Medulla oblongata (tissue), 1 donor: Measurements from ENCODE around the gene CDSN.
"Not testable (repeated sequence)": the region's sequence is repeated elsewhere in the genome, so short reads cannot be mapped to it uniquely, and the experiment has no call there.

ENCODE experiments used
- DNase-seq: peaks from one replicate; pipeline ENCODE4 v3.0.0-alpha.2; 2015; ENCODE audit errors: extremely low spot score

CDSN gene

DNA sequence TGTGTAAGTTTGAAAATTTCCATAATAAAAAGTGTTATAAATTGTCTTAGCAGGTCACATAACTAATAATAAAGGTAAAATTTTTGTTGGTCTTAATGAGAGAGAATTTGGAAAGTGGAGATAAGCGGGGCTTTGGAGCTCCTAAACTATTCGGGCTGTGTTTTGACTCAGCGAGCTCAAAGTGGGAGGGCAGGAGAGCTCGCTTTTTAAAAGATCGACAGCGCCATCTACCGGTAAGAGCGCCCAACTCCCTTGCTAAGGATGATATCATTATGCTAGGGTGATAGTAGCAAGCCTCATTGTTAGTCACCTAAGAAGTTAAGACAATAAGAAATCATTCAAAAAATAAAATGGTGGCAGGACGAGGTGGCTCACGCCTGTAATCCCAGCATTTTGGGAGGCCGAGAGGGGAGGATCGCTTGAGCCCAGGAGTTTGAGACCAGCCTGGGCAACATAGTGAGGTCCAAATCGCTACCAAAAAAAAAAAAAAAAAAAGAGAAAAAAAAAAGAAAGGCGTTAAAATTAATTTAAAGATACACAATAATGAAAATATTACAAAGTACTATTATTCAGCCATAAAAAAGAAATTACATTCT lies 32.7 kb downstream of the CDSN start:
- peak; percentile 96 for DNase-seq

DNA sequence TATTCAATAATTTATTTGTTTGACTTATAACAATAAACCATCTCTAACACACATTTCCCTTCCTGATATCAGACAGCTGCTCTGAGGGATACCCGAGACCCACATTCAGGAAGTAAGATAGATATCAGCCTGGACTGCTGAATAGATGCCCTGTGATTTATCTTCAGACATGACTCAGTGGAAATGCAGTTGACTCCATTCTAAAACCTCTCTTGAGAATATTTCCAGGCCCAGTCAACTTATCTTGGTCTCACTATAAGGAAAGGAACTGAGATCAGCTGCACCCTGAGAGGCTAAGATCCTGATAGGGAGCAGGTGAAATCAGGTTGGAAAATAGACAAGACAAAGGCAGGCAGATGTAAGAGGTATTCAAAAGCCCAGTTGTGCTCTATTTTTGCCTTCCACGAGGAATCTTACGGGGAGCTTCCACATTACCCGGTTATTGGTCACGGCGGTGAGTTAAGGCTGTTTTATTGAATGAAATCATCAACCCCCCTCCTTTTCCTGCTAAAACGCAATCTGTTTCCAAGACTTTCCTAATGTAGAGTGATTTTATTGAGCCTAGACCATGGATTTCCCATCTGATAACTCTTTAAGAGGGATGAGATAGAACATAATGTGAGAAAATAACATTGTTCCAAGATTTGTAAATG lies 33.3 kb downstream of the CDSN start:
- no peak for DNase-seq

DNA sequence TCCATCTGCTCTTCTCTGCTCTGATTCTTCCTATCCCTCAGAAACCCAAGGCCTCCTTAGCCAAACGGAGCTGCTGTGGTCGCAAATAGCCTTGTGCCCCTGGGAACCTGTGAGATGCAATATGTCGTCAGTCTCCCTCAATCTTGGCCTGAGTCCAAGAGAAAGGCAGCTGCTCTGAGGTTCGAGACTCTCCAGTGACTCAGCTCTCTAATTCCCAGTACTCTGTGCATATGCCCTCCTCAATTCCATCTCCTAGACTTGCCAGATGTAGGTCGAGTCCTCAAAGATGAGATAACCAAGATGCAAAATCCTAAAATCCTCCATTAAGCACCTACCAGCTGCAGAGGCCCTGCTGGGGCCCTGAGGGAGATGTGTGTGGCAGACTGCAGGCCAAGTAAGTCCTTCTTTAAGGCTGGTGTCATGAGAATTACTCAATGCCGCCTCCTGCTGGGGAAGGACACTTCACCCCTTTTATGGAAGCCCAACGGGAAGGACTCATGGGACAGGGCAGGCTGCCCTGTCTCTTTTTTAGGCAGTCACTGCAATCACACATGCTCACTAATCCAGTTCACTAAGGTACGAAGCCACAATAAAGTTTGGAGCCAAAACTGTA lies 36.4 kb downstream of the CDSN start:
- DNase-seq, result no peak

DNA sequence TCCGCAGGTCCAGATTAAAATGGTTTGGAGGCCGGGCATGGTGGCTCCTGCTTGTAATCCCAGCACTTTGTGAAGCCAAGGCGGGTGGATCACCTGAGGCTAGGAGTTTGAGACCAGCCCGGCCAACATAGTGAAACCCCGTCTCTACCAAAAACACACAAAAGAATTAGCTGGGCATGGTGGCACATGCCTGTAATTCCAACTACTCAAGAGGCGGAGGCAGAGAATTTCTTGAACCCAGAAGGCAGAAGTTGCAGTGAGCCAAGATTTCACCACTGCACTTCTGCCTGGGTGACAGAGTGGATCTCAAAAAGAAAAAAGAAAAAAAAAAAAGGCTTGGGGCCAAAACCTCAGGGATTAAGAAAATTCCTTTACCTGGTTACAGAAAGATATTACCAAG lies 38.4 kb downstream of the CDSN start:
- DNase-seq, result no peak

DNA sequence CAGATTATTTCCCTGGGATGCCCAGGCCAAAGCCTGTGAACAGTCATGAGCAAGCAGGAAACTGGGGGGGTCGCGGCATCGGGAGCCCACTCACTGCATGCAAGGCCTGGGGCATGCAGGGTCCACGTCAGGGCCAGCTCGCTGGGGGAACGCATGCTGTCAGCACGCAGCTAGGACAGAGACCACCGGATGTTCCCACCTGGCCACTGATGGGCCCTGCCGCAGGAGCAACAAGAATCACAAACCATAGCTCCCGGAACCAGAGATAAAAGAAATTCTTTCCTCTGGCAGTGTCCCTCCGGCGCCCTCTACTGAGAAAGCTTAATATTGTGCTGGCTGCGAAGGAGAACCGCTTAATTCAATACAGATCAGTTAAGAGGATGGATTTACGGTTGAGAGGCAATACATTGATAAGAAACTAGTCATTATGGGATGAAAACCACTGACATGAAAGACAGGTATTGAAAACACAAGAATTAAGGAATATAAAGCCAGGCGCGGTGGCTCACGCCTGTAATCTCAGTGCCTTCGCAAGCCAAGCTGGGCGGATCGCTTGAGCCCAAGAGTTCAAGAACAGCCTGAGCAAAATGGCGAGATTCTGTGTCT lies 40.5 kb downstream of the CDSN start:
- DNase-seq, result peak; percentile 90

DNA sequence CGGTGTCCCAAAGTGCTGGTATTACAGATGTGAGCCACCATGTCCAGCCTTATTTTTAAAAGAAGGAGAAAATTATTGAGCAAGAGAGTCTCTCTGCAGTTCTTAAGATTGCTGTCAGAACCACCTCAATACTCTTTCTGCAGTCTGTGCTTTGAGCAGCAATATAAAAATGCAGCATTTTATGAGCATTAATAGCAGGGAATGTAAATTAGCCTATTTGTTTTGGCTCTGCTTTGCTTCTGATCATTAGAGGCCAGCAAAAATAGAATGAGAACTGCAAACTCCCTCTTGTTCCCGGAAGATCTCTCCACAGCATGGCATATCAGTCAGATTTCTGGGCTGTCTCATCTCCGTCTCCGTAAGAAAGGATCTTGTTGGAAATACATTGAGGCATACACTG lies 43.6 kb downstream of the CDSN start:
- no peak for DNase-seq

DNA sequence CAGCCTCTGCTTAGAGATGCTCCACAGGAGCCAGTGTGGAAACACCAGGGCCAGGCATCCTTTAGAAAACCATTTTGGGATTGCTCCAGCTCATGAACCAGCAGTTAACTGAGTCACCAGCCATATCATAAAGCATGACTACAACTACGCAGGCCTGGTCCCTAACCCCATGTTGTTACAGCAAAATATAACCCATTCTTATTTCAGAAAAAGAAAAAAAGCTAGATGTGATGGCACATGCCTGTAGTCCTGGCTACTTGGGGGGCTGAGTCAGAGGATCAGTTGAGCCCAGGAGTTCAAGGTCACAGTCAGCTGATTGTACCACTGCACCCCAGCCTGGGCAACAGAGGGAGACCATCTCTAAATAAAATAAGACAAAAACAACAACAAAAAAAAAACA lies 44.7 kb downstream of the CDSN start:
- DNase-seq, result no peak

DNA sequence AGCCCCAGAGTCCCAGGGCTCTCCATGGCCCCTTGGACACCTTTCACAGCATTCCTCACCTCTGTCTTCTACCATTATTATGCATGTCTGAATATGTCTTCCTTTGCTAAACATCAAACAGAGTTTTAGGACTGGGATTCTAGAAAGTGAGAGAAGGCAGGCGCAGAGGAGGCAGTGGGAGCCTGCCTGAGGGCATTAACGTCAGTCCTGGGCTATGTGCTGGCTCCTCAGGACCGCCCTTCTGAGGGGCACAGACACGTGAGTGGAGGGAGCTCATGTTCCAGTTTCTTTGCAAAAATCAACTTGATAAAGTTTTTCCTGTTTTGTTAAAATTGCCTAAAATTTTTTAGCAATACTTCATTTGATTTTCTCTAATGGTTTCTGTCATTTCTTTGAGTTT lies 45.8 kb downstream of the CDSN start:
- DNase-seq, result no peak

DNA sequence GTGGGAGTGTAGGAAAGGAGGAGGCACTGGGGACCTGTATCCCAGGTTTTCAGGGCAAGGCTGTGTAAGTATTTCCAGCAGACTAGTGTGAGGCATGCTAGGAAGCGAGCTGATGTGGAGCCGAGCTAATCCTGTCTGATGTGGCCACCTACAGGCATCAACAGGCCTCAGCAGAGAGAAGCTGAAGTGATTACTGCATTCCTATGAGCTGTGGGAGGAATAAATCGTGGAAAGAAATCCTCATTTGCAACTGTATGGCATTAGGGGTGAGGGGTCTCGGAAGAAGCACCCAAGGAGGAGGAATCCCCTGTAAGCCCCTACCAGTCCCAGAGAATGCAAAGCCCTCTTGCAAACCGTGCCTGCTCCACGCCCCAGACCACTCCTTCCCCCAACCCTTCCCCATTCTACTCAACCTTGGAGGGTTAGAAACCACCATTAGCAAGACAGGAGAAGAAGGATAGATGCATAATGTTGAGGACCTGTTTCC lies 49.5 kb downstream of the CDSN start:
- DNase-seq, result peak; percentile 91

DNA sequence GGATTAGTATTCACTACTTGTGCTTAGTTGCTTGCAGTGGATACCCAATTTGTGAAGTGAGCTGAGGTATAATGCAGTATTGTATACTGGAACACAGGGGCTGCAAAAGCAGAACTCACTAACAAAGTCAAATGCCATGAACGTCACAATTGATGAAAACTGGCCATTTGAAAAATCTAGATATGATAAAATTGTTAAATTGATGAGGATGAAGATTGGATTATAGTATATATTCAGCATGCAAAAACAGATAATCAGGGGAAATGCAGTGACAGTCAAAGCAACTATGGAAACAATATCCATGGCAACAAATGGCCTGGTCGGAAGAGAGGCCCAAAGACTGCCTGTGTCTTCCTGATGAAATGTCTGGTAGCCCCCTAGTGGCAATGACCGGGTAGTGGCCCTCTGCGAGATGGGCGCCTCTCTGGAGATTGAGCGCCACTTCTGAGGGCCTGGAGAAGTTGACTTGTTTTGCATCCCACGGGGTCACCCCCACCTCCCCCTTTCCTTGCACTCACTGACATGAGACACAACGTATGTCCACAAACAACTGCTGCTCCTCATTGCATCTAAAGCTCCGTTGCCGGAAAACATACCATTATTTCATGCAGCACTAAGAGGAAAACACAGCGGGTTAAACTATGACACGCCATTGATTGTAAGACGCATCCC lies 51.4 kb downstream of the CDSN start:
- peak; percentile 96 for DNase-seq

DNA sequence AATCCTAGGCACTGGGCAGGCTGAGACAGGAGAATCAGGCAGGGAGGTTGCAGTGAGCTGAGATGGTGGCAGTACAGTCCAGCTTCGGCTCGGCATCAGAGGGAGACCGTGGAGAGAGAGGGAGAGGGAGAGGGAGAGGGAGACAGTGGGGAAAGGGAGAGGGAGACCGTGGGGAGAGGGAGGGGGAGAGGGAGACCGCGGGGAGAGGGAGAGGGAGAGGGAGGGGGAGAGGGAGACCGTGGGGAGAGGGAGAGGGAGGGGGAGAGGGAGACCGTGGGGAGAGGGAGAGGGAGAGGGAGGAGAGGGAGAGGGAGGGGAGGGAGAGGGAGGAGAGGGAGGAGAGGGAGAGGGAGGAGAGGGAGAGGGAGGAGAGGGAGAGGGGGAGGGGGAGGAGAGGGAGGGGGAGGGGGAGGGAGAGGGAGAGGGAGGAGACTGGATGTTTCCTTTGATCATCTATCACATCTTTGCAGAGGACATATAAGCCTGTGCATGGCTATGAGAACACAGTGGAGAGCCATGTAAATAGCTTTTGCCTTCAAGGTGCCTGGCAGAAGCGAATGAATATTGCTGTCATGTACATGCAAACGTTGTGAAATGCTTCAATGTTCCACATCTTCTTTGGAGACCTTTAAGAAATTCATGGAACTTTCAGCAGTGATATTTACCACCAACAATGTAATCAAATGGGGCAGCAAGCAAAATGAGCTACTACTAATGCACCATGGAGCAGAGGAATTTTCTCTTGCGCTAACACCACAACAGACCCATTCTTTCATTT lies 52.2 kb downstream of the CDSN start:
- DNase-seq, result not testable (repeated sequence)

DNA sequence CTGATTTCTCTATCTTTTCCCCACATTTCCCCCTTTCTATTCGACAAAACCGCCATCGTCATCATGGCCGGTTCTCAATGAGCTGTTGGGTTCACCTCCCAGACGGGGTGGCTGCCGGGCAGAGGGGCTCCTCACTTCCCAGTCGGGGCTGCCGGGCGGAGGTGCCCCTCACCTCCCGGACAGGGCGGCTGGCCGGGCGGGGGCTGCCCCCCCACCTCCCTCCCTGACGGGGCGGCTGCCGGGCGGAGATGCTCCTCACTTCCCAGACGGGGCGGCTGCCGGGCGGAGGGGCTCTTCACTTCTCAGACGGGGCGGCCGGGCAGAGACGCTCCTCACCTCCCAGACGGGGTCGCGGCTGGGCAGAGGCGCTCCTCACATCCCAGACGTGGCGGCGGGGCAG lies 53.2 kb downstream of the CDSN start:
- not testable (repeated sequence) for DNase-seq

DNA sequence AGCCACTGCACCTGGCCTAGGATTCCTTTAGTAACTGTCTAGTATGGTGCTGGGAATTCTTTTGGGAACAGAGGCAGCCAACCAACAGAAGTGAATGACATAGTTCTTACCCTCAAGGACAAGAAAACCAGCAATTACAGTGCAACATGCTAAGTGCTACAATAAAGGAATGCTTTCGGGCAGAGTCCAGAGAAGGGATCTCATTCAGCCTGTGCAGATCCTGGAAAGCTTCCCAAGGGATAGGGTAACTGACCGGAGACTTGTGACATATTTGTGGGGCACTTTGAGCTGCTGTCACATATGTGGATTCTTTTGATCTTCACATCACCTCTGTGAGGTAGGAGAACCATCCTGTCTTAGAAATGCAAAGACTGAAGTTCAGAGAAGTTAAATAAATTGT lies 54.7 kb downstream of the CDSN start:
- DNase-seq, result no peak
